ENCODE data around the gene HLA-F. TPM values are rescaled to one million over a fixed set of nuclear protein-coding genes. Genes with fewer than 3 reads are reported as not detected.
A peak's percentile ranks its signal among the peaks of the same experiment; 100 is the strongest.

The HLA-F gene
- total RNA-seq, 4 donors from 2014 or later = 8.7 to 56.1 (median 31.0) TPM

DNA sequence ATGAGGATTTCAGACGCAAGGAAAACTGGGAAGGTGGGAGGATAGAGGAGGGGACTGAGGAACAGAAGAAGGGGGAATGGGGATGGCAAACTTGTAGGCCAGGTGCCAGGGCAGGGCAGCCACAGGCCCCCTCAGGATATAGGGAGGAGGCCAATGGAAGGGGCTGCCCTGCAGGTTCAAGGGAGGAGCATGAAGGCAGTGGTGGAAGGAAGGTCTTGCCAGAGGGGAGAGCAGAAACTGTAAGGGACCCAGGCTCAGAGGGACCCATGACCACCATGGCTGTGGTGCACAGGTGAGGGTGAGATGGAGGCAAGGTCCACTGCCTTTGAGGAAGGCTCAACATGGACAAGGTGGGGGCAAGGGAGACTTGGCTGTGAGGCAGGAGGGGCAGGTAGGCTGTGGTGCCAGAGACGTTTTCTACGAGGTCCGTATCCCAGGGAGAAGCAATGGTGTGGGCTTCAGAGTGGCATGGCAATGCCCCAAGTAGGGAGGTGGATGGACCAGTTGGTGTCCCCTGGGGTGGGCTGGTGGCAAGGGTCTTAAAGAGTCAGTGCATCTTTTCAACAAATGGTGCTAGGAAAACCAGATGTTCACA is 22.7 kb downstream of the HLA-F start:
- no peaks in the 10 kb centered on the region for H3K27me3 ChIP-seq
- intact Hi-C loops (cut with DNase I) = loop anchor here (10.0 kb wide), 1 partner anchor 89 kb away; no protein-coding TSS in a partner anchor
- no peak overlapping the region for H3K4me3 ChIP-seq
- peaks cover 5 to 28% (median 12%) of the 10 kb centered on the region in 3 donors for H3K4me1 ChIP-seq
- H3K36me3 ChIP-seq = peaks cover 0 to 9% (median 0%) of the 10 kb centered on the region in 3 donors
- DNase-seq = no peak
- 77 to 97% methylated on average over 4 of the region's 4 CpGs for WGBS, 2 donors
- H3K9me3 ChIP-seq = no peaks in the 10 kb centered on the region
- no peak overlapping the region for H3K27ac ChIP-seq
- TF ChIP-seq, protein P1, sequence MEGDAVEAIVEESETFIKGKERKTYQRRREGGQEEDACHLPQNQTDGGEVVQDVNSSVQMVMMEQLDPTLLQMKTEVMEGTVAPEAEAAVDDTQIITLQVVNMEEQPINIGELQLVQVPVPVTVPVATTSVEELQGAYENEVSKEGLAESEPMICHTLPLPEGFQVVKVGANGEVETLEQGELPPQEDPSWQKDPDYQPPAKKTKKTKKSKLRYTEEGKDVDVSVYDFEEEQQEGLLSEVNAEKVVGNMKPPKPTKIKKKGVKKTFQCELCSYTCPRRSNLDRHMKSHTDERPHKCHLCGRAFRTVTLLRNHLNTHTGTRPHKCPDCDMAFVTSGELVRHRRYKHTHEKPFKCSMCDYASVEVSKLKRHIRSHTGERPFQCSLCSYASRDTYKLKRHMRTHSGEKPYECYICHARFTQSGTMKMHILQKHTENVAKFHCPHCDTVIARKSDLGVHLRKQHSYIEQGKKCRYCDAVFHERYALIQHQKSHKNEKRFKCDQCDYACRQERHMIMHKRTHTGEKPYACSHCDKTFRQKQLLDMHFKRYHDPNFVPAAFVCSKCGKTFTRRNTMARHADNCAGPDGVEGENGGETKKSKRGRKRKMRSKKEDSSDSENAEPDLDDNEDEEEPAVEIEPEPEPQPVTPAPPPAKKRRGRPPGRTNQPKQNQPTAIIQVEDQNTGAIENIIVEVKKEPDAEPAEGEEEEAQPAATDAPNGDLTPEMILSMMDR (IDR thresholded peaks at IDR 0.05) = no peak
- TF ChIP-seq POLR2A (IDR thresholded peaks at IDR 0.05) = no peak

DNA sequence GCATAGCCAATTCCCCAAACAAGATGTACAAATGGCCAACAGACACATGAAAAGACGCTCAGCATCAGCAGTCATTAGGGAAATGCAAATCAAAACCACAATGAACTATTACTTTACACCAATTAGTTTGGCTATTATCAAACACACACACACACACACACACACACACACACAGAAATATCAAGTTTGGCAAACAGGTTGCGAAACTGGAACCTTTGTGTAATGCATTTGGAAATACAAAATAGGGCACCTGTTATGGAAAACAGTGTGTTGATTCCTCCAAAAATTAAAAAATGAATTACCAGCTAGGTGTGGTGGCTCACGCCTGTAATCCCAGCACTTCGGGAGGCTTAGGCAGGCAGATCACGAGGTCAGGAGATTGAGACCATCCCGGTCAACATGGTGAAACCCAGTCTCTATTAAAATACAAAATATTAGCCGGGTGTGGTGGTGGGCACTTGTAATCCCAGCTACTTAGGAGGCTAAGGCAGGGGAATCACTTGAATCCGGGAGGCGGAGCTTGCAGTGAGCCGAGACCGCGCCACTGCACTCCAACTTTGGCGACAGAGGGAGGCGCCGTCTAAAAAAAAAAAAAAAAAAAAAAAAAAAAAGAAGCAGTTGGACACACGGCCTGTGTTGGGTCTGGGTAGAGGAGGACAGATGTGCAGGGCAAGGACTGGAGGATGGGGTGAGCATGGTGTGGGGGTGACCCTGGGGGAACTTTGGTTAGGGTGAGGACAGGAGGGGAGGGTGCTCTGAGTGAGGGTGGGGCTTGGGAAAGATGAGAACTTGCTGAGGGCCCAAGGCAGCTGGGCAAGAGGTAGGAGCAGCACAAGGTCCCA is 23.8 kb downstream of the HLA-F start:
- no peak for DNase-seq
- Histone ChIP-seq H3K36me3 (peaks cover 0 to 9% (median 0%) of the 10 kb centered on the region in 3 donors), H3K27ac (no peak overlapping the region), H3K9me3 (no peaks in the 10 kb centered on the region), H3K4me3 (no peak overlapping the region), H3K4me1 (peaks cover 11 to 37% (median 19%) of the 10 kb centered on the region in 3 donors), H3K27me3 (no peaks in the 10 kb centered on the region)
- WGBS, 2 donors = 68 to 86% methylated on average over 7 to 15 of the region's 16 CpGs
- TF ChIP-seq, protein P1 (IDR thresholded peaks at IDR 0.05) = no peak
- TF ChIP-seq POLR2A (IDR thresholded peaks at IDR 0.05) = no peak
- intact Hi-C loops (cut with DNase I) = loop anchor here (10.0 kb wide), 1 partner anchor 88 kb away; no protein-coding TSS in a partner anchor

- Histone ChIP-seq H3K36me3 (peaks cover 0 to 9% (median 0%) of the 10 kb centered on the region in 3 donors), H3K9me3 (no peaks in the 10 kb centered on the region), H3K27me3 (no peaks in the 10 kb centered on the region), H3K4me1 (peaks cover 11 to 43% (median 21%) of the 10 kb centered on the region in 3 donors), H3K27ac (peak overlapping the region in 1 of 4 donors; percentile 72), H3K4me3 (peak overlapping the region; percentile 43 to 81 (median 72))
- intact Hi-C loops (cut with DNase I) = loop anchor here (10.0 kb wide), 1 partner anchor 87 kb away; no protein-coding TSS in a partner anchor
- TF ChIP-seq, protein P1 (IDR thresholded peaks at IDR 0.05) = no peak
- no peak for TF ChIP-seq POLR2A (IDR thresholded peaks at IDR 0.05)
- DNase-seq = no peak
- 84 to 85% methylated on average over 8 of the region's 8 CpGs for WGBS, 2 donors
Observed at GRCh38 chr6:29747688-29748250, 24.5 kb downstream of the HLA-F start.

DNA sequence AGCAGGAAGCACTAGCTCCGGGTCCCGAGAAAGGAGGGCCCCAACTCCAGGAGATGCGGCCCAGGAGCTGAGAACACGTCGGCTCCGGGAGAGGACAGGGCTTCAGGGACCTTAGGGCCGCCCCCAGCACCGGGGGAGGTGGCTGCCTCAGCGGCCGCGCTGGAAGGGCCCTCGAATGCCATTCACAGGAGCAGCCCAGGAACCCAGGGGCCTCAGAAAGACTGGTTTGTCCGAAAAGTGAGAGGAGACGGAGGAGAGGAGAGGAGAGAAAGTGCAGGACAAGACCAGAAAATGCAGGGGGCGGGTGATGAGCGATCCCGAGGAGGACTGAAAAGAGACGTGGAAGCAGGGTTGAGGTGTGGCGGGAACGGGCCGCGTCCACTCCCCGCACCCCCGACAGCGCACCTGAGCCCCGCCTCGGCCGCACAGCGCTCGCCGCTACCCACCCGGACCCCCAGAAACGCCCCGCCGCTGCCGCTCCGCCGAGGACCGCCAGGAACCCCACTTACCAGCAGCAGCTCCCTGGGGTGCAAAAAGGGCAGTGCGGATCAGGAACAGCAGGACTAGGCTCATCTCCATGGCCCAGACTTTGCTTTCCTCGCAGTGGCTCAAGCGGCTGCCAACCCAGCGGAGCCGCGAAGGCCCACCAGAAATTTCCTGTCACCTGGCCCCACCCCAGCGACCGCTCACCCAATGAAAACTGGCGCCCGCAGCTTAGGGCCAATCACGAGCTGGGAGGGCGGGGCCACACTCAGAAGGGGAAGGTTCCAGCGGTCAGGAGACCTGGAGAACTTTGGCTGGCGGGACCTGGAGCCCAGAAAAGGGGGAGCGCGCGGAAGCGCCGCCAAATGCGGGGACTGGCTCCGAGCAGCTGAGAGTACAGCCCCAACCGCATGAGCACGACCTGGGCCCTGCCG is 25.4 kb downstream of the HLA-F start:
- no peaks in the 10 kb centered on the region for H3K27me3 ChIP-seq
- no peaks in the 10 kb centered on the region for H3K9me3 ChIP-seq
- peaks cover 0 to 9% (median 0%) of the 10 kb centered on the region in 3 donors for H3K36me3 ChIP-seq
- H3K4me1 ChIP-seq = peaks cover 11 to 52% (median 21%) of the 10 kb centered on the region in 3 donors
- intact Hi-C loops (cut with DNase I) = loop anchor here (10.0 kb wide), 1 partner anchor 86 kb away; no protein-coding TSS in a partner anchor
- WGBS, 2 donors = 1 to 2% methylated on average over 15 to 25 of the region's 63 CpGs
- peak overlapping the region; percentile 22 to 82 (median 74) for H3K27ac ChIP-seq
- peak in 1 of 4 donors; percentile 71 for TF ChIP-seq POLR2A (IDR thresholded peaks at IDR 0.05)
- TF ChIP-seq, protein P1 (IDR thresholded peaks at IDR 0.05) = no peak
- H3K4me3 ChIP-seq = peak overlapping the region; percentile 43 to 81 (median 72)
- DNase-seq = no peak

Data from esophagus squamous epithelium (tissue), 5 donors.